Left lobe of liver (tissue), 2 donors: ENCODE data around the gene TPSD1. TPM values are rescaled to one million over a fixed set of nuclear protein-coding genes. Genes with fewer than 3 reads are reported as not detected.
A peak's percentile ranks its signal among the peaks of the same experiment; 100 is the strongest.
"Not testable (repeated sequence)": the region's sequence is repeated elsewhere in the genome, so short reads cannot be mapped to it uniquely, and the experiment has no call there.

Experiments used
- ATAC-seq: fragments of 200-7000 bp; cut with Tn5 transposase; one replicate; pipeline ENCODE4 v1.9.1; 2020; ENCODE audit warnings: mild to moderate bottlenecking, moderate library complexity
- DNase-seq: peaks from one replicate; pipeline ENCODE4 v3.0.0-alpha.2; 2020; ENCODE audit warnings: low spot score
- total RNA-seq: library from RNA; stranded (reverse); gene quantifications from one replicate; pipeline ENCODE4 v1.2.1, GENCODE V29; 2021
- donor health status: DM: no; HTN: no; CAD: no; lungs with moderate emphysema.
- donor health status: DM: no; HTN: yes; CAD: no.

Gene TPSD1
- total RNA-seq, 1 donor from 2014 or later = not detected

- ATAC-seq (no peak), DNase-seq (no peak)
Observed at GRCh38 chr16:1220098-1220728, 35.7 kb upstream of the TPSD1 start.

DNA sequence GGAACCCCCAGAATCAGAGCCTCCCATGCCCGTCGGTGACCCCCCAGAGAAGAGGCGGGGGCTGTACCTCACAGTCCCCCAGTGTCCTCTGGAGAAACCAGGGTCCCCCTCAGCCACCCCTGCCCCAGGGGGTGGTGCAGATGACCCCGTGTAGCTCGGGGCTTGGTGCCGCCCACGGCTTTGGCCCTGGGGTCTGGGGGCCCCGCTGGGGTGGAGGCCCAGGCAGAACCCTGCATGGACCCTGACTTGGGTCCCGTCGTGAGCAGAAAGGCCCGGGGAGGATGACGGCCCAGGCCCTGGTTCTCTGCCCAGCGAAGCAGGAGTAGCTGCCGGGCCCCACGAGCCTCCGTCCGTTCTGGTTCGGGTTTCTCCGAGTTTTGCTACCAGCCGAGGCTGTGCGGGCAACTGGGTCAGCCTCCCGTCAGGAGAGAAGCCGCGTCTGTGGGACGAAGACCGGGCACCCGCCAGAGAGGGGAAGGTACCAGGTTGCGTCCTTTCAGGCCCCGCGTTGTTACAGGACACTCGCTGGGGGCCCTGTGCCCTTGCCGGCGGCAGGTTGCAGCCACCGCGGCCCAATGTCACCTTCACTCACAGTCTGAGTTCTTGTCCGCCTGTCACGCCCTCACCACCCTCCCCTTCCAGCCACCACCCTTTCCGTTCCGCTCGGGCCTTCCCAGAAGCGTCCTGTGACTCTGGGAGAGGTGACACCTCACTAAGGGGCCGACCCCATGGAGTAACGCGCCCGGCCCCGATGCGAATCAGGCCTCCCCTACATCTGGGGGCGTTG is 34.8 kb upstream of the TPSD1 start:
- ATAC-seq (no peak), DNase-seq (no peak)

- DNase-seq (no peak), ATAC-seq (no peak)
Observed at GRCh38 chr16:1221628-1222552, 34.0 kb upstream of the TPSD1 start.

DNA sequence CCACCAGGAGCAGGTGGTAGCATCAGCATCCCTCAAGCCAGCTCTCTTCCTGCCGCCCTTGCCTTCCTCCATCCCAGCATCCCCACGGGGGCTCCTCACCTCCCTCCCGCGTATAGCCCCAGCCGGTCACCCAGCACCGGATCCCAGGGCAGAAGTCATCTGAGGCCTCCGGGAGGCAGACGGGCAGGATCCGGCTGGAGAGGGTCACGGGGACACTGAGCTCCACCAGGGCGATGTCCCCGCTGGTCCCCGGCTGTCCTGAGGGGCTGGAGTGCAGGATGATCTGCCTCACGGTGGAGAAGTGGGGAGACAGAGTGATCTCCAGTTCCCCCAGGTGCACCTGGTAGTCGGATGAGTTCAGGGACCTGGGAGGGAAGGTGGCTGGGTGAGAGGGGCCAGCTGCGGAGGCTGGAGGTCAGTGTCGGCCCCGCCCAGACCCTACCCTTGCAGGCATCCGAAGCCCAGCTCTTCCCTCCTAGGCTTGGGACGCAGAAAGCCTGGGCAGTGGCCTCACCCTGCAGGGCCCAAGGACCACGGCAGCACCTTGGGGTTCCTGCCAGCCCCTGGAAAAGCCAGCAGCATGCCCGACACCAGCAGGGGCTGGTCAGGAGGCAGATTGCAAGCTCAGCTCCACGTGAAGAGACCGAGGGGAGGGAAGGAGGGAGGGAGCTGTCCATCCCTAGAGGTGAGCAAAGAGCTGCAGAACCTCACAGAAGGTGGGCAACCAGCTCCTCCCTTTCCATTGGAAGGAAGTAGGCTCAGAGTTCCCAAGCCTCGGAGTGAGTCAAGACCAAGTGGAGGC is 33.1 kb upstream of the TPSD1 start:
- ATAC-seq (no peak), DNase-seq (no peak)

DNA sequence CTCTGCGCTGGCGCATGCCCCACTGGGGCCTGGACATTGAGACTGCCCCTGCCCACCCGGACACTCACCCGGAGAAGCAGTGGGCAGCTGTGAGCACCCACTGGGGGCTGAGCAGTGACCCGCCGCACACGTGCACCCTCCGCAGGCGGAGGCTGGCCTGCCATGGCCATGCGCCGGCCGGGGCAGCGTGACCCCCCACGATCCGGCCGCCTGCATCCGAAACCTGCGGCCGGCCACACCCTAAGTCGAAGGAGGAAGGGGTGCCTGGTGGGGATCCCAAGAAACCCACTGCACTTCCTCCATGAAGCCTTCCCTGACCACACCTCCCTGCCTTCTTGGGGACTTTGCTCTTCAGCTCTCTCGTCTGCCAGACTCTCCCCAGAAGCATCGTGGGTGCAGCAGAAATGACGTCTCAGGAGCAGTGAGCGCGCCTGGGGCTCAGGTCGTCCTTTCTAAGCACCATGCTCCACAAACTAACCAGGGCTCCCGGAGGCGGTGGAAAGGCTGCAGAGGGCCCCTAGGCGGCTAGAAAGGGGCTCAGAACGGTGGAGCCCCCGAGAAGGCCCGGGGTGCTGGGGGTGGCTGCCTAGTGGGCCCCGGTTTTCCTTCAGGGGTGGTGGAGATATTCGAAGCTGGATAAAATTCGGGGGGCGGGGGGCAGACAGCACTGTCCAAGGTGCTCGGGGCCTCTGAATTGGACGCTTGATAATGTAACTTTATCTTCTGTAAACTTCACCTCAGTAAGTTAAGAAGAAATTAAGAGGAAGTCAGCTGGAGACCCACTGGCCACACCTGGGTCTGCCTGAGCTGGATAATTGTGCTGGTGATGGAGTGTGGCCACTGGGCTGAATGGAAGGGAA is 32.3 kb upstream of the TPSD1 start:
- ATAC-seq = no peak
- DNase-seq = no peak

DNA sequence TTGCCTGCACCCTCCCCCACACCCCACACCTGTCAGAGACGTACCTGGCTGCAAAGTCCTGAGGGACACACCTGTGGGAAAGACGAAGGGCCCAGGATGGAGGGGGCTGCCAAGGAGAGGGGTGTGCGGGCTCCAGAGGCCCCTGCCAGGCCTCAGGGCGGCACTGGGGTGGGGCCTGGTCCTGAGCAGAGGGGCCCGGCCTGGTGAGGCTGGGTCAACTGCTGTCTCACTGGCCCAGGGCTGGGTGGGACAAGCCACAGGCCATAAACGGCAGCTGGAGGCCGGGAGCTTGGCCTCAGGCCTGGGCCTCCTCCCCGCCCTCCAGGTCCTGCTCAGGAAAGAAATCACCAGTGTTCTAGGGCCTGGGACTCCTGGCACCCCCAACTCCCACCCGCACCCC is 31.3 kb upstream of the TPSD1 start:
- ATAC-seq (no peak), DNase-seq (no peak)

- no peak for DNase-seq
- peak; percentile 40 for ATAC-seq
Observed at GRCh38 chr16:1225051-1225451, 30.8 kb upstream of the TPSD1 start, which contains the start of gene TPSG1. Gene TPSG1 (minus strand): TSS chr16:1225268. CDS start chr16:1225252, 16 bp downstream.

GRCh38 chr16:1225728-1226311 is 30.0 kb upstream of the TPSD1 start:
- not testable (repeated sequence) for DNase-seq
- peak; percentile 75 for ATAC-seq

- DNase-seq, ATAC-seq: not testable (repeated sequence)
Observed at GRCh38 chr16:1226692-1227091, 29.2 kb upstream of the TPSD1 start.

- ATAC-seq, DNase-seq: not testable (repeated sequence)
Observed at GRCh38 chr16:1228227-1228626, 27.6 kb upstream of the TPSD1 start.

GRCh38 chr16:1229476-1229875 is 26.4 kb upstream of the TPSD1 start:
- not testable (repeated sequence) for DNase-seq, ATAC-seq

- DNase-seq, ATAC-seq: not testable (repeated sequence)
Observed at GRCh38 chr16:1230084-1230470, 25.8 kb upstream of the TPSD1 start, which contains the start of gene TPSB2. Gene TPSB2 (minus strand): TSS chr16:1230184. CDS start chr16:1229951, 233 bp downstream.

DNA sequence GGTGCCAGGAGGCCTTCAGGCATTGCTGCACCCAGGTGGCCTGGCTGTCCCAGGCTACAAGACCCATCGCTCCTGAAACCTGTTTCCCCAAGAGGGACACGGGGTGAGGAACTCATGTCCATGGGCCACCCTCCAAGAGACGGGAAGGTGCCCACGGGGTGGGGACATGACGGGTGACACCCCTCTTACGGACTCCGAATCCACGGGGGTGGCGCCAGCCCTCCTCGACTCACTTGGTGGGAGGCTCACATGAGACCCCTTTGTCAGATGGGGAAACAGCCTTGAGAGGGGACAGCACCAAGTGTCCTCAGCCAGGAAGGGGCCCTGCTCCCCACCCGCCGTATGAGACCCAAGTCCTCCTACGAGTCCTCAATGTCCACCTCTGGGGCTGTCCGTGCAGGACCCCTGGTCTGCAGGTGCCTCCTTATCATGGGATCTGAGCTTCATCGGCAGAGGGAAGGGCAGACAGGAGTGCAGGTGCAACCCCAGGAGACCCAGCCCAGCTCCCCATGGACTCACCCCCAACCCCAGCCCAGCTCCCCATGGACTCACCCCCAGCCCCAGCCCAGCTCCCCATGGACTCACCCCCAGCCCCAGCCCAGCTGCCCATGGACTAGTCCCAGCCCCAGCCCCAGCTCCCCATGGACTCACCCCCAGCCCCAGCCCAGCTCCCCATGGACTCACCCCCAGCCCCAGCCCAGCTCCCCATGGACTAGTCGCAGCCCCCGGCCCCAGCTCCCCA is 25.2 kb upstream of the TPSD1 start:
- DNase-seq, ATAC-seq: not testable (repeated sequence)

DNA sequence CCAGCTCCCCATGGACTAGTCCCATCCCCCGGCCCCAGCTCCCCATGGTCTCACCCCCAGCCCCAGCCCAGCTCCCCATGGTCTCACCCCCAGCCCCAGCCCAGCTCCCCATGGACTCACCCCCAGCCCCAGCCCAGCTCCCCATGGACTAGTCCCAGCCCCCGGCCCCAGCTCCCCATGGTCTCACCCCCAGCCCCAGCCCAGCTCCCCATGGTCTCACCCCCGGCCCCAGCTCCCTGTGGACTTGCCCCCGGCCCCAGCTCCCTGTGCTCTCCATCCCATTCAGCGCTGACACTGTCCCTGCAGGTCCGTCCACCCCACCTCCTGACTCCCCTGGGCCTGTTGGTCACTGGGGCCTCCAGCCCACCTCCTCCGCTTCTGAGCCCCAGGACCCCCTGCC is 24.6 kb upstream of the TPSD1 start:
- DNase-seq, ATAC-seq: not testable (repeated sequence)

DNA sequence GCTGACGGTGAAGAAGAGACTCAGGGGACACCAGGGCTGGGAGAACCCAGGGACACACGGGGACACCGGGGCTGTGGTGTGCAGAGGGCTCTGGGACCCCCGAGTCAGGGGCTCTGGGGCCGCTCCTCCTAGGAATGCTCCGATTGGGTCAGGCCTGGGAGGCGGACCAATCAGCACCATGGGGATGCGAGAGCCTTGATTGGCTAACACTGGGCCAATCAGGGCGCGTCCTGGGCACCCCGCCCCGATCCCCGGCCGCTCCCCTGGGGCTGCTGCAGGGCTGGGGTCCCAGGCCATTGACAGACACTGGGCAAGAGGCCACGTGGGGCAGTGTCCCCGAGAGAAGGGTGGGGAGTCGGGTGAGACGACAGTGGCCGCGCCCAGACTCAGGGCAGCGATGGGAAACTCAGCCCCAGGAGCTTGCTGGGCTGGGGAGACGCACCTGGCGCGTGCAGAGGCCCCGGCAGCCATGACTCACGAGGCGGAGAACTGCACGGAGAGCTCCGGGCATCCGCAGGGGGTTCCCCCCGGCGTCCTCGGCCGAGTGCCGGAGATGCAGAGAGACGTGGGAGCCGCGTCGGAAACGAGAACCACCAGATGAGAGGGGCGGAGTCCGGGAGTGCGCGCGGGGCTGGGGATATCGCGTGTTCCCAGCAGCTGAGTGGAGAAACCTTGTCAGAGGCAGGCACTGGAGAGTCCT is 23.7 kb upstream of the TPSD1 start:
- DNase-seq, ATAC-seq: not testable (repeated sequence)

- ATAC-seq = peak; percentile 96
- DNase-seq = not testable (repeated sequence)
Observed at GRCh38 chr16:1236659-1237058, 19.2 kb upstream of the TPSD1 start.

DNA sequence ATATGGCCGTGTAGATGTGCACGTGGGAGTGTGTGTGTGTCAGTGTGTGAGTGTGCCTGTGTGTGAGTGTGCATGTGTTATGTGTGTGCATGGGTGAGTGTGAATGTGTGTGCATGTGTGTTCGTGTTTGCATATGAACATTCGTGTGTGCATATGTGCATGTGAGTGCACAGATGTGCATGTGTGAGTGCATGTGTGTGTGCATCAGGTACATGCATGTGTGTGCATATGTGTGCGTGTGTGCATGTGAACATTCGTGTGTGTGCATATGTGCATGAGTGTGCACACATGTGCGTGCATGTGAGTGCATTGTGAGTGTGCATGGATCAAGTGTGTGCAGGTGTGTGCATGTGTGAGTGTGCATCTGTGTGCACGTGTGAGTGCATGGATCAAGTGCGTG is 17.9 kb upstream of the TPSD1 start:
- no peak for ATAC-seq
- DNase-seq = no peak
